Osteoblast (primary cell): ENCODE data around the gene SLC25A6. TPM values are rescaled to one million over a fixed set of nuclear protein-coding genes. Genes with fewer than 3 reads are reported as not detected.

Experiments
- DNase-seq: peaks from one replicate; pipeline ENCODE4 v3.0.0; 2011; ENCODE audit warnings: low spot score, mixed read lengths; ENCODE audit not compliant: insufficient read length; ENCODE audit errors: missing footprints
- H2AFZ ChIP-seq: 2 replicates; pipeline ENCODE4 v1.6.0; 2011; ENCODE audit warnings: mild to moderate bottlenecking, low read length
- H3K27ac ChIP-seq: 2 replicates; pipeline ENCODE4 v1.5.1; 2011; ENCODE audit warnings: mild to moderate bottlenecking, low read depth, low read length, moderate library complexity
- H3K27me3 ChIP-seq: 2 replicates; pipeline ENCODE4 v1.6.0; 2012; ENCODE audit warnings: mild to moderate bottlenecking, control low read depth, inconsistent platforms, low read length, moderate library complexity; ENCODE audit not compliant: insufficient read depth
- H3K36me3 ChIP-seq: 2 replicates; pipeline ENCODE4 v1.5.1; 2011; ENCODE audit warnings: mild to moderate bottlenecking, low read length, control low read depth, moderate library complexity; ENCODE audit not compliant: insufficient read depth
- H3K4me1 ChIP-seq: 2 replicates; pipeline ENCODE4 v1.5.1; 2011; ENCODE audit warnings: mild to moderate bottlenecking, low read length, control low read depth, moderate library complexity; ENCODE audit not compliant: insufficient read depth
- H3K4me2 ChIP-seq: 2 replicates; pipeline ENCODE4 v1.6.0; 2011; ENCODE audit warnings: mild to moderate bottlenecking, low read length; ENCODE audit not compliant: insufficient read depth
- H3K4me3 ChIP-seq: fragments of 200-600 bp; sonication (generic); 3 replicates; pipeline ENCODE4 v1.5.1; 2012; ENCODE audit warnings: mild to moderate bottlenecking, low read length, inconsistent platforms; ENCODE audit not compliant: insufficient read depth
- H3K79me2 ChIP-seq: 2 replicates; pipeline ENCODE4 v1.6.0; 2012; ENCODE audit warnings: mild to moderate bottlenecking, low read length, control low read depth, inconsistent platforms; ENCODE audit not compliant: insufficient read depth
- H3K9me3 ChIP-seq: 2 replicates; pipeline ENCODE4 v1.5.1; 2011; ENCODE audit warnings: low read depth, low read length, control low read depth
- H4K20me1 ChIP-seq: 2 replicates; pipeline ENCODE4 v1.6.0; 2012; ENCODE audit warnings: mild to moderate bottlenecking, low read length, control low read depth; ENCODE audit not compliant: insufficient read depth
- CTCF ChIP-seq: IDR thresholded peaks from 2 replicates; pipeline ENCODE4 v1.5.1; 2011; ENCODE audit warnings: mild to moderate bottlenecking, low read depth, low read length, moderate library complexity; ENCODE audit errors: extremely low read depth
- total RNA-seq: library from RNA; depleted of rRNA; stranded (reverse); fragments of >200 nt; gene quantifications from 2 replicates; pipeline ENCODE4 v1.2.3, GENCODE V29; 2012

SLC25A6 gene
- total RNA-seq, 1 donor = 203 TPM

- Histone ChIP-seq H3K27ac (no peak overlapping the region), H3K9me3 (no peaks in the 10 kb centered on the region), H3K27me3 (no peaks in the 10 kb centered on the region), H3K4me2 (no peak overlapping the region), H3K79me2 (peaks cover 62% of the 10 kb centered on the region), H3K4me3 (no peak overlapping the region), H3K36me3 (peaks cover 66% of the 10 kb centered on the region), H4K20me1 (peaks cover 68% of the 10 kb centered on the region), H2AFZ (no peak overlapping the region), H3K4me1 (peaks cover 25% of the 10 kb centered on the region)
- no peak for TF ChIP-seq CTCF
- peak; percentile 75 for DNase-seq
Observed at GRCh38 chrX:1389181-1389992, 2.5 kb downstream of the SLC25A6 start.

GRCh38 chrX:1388651-1389050 is 3.3 kb downstream of the SLC25A6 start:
- H3K4me2 ChIP-seq = no peak overlapping the region
- peaks cover 66% of the 10 kb centered on the region for H3K36me3 ChIP-seq
- no peak for DNase-seq

GRCh38 chrX:1387141-1387776 is 4.7 kb downstream of the SLC25A6 start:
- H4K20me1 ChIP-seq = peaks cover 71% of the 10 kb centered on the region

More at GRCh38 chrX:1388651-1389050, 3.3 kb downstream of the SLC25A6 start:
- H3K9me3 ChIP-seq = no peaks in the 10 kb centered on the region
- H3K27me3 ChIP-seq = no peaks in the 10 kb centered on the region
- peaks cover 69% of the 10 kb centered on the region for H4K20me1 ChIP-seq
- H3K4me1 ChIP-seq = peaks cover 18% of the 10 kb centered on the region
- no peak overlapping the region for H3K27ac ChIP-seq
- H2AFZ ChIP-seq = no peak overlapping the region
- H3K79me2 ChIP-seq = peaks cover 58% of the 10 kb centered on the region
- TF ChIP-seq CTCF = no peak
- no peak overlapping the region for H3K4me3 ChIP-seq

More at GRCh38 chrX:1387141-1387776, 4.7 kb downstream of the SLC25A6 start:
- no peaks in the 10 kb centered on the region for H3K27me3 ChIP-seq
- H3K36me3 ChIP-seq = peaks cover 66% of the 10 kb centered on the region
- no peak overlapping the region for H2AFZ ChIP-seq
- peak; percentile 43 for DNase-seq
- no peaks in the 10 kb centered on the region for H3K9me3 ChIP-seq
- no peak for TF ChIP-seq CTCF
- H3K4me1 ChIP-seq = peaks cover 15% of the 10 kb centered on the region
- H3K4me2 ChIP-seq = no peak overlapping the region
- H3K79me2 ChIP-seq = peaks cover 54% of the 10 kb centered on the region
- no peak overlapping the region for H3K4me3 ChIP-seq
- H3K27ac ChIP-seq = no peak overlapping the region
